CD1c-positive myeloid dendritic cell (primary cell): Measurements from ENCODE around the gene CBFB.
"Not testable (repeated sequence)": the region's sequence is repeated elsewhere in the genome, so short reads cannot be mapped to it uniquely, and the experiment has no call there.

ENCODE experiments used
- DNase-seq: peaks from one replicate; pipeline ENCODE4 v3.0.0-alpha.2; 2016; ENCODE audit errors: extremely low spot score

The CBFB gene

DNA sequence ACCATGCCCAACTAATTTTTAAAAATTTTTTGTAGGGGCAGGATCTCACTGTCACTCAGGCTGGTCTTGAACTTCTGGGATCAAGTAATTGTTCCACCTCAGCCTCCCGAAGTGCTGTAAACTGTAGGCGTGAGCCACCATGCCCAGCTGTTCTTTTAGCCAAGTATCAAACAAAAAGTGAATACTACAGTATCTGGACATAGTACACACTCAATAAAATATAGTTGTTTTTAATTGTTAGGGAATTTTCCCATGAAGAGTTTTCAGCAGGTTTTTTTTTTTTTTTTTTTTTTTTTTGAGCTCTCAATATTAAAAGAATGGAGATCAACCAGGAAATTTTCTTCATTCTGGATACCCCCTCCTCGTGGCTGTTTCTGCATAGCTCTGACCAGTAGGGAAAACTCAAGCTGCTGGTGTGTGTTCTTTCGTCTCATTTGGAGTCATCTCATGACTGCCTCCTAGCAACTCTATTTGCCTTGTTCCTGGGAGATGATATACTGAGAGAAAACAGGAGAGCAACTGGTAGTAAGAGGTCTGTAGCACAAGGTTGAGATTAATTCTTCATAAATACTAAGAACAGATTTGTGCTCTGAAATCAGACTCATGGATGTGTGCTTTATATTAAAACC is 64.3 kb downstream of the CBFB start:
- no peak for DNase-seq

- DNase-seq = no peak
Observed at GRCh38 chr16:67098599-67098998, 69.7 kb downstream of the CBFB start.

- DNase-seq = peak; percentile 28
Observed at GRCh38 chr16:67100569-67101310, 71.8 kb downstream of the CBFB start.

- DNase-seq = peak; percentile 12
Observed at GRCh38 chr16:67101311-67102082, 72.5 kb downstream of the CBFB start.

DNA sequence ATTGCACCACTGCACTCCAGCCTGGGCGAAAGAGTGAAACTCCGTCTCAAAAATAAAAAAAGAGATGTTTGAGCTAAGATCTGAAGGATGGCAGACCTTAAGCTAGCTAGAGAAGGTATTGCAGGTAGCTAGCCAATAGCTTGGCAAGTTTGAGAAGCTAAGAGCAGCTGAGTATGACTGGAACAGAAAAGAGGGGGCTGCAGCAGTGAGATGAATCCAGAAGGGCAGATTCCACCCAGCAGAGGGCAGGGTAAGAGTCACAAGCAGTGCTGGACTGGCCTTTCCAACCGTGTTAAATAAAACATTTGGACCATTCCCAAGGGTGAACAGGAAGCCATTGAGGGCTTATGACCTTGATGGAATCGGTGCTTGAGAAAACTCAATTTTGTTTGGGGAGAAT is 75.1 kb downstream of the CBFB start:
- no peak for DNase-seq

GRCh38 chr16:67104845-67105244 is 75.9 kb downstream of the CBFB start:
- peak; percentile 39 for DNase-seq

GRCh38 chr16:67105246-67105645 is 76.3 kb downstream of the CBFB start:
- DNase-seq = peak; percentile 69

DNA sequence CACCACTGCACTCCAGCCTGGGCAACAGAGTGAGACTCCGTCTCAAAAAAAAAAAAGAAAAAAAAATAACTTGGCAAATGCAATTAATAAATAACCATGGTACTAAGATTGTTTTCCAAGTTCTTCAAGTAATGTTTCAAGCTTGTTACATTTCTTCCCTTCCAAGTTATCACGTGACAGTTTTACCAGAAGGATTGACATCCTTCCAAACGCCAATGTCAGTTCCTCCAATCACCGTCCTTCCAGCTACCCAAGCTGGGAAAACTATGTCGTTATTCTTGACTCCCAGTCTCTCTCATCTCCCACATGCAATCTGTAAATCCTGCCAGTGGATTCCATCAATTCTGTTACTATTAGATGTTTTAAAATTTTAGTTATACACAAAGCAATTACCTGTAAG is 76.9 kb downstream of the CBFB start:
- DNase-seq = no peak

GRCh38 chr16:67108489-67108888 is 79.5 kb downstream of the CBFB start:
- DNase-seq = no peak

GRCh38 chr16:67108931-67109406 is 80.0 kb downstream of the CBFB start:
- no peak for DNase-seq

GRCh38 chr16:67109407-67110135 is 80.6 kb downstream of the CBFB start, which contains the start of gene PHAF1:
PHAF1 (plus strand) TSS chr16:67109941; CDS start chr16:67110176, 235 bp downstream.
- peak; percentile 96 for DNase-seq

DNA sequence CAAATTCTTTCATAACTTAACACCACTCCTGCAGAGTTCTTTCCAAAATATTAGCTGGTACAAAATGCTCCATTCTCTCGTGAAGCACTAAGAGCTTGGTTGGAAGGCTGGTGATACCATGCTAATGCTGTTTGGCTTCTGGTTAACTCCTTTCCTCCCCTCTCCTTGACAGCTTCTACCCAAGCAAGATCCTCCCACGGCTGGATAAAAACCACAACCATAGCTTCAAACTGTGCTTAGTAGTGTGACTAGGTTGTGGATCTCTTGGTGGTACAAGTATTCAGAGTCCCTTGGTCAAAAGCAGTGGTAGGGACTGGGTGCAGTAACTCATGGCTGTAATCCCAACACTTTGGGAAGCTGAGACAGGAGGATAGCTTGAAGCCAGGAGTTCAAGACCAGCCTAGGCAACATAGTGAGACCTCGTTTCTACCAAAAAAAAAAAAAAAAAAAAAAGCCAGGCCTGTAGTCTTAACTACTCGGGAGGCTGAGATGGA is 83.0 kb downstream of the CBFB start:
- DNase-seq = no peak

- no peak for DNase-seq
Observed at GRCh38 chr16:67112591-67113399, 83.8 kb downstream of the CBFB start.

GRCh38 chr16:67114793-67115192 is 85.8 kb downstream of the CBFB start:
- DNase-seq = no peak

DNA sequence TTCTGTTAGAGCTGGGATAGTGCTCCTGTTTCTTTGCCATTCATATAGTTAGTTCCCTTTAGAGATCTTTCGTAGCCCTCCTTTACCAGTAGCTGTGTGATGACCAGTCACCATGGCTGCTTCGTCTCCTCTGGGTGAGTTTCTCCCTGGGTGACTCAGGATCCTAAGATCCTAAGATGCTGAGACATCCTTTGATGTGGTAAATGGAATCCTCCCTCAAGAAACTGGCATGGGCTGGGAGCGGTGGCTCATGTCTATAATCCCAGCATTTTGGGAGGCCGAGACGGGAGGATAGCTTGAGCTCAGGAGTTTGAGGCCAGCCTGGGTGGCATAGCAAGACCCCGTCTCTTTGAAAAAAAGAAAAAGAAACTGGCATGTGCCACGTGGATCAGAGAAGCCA is 86.7 kb downstream of the CBFB start:
- peak; percentile 43 for DNase-seq

GRCh38 chr16:67116388-67117311 is 87.7 kb downstream of the CBFB start:
- no peak for DNase-seq

GRCh38 chr16:67117716-67118115 is 88.8 kb downstream of the CBFB start:
- DNase-seq = no peak

DNA sequence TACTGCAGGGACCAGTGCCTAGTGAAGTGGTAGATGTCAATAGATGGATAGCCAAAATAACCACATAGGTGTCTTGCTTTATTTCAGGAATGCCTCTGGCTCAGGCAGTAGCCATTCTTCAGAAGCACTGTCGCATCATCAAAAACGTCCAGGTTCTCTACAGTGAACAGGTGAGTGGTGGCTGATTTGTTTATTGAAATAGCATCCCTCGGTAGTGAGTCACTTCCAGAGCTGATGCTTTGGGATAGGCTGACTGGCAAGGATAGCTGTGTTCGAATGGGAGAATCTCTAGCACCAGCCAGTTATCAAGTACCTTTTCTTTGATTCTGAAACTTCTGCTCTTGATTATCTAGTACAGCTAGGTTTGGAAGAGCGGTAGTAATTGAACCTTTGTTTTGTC is 91.1 kb downstream of the CBFB start:
- no peak for DNase-seq

GRCh38 chr16:67122799-67123198 is 93.8 kb downstream of the CBFB start:
- DNase-seq = not testable (repeated sequence)

DNA sequence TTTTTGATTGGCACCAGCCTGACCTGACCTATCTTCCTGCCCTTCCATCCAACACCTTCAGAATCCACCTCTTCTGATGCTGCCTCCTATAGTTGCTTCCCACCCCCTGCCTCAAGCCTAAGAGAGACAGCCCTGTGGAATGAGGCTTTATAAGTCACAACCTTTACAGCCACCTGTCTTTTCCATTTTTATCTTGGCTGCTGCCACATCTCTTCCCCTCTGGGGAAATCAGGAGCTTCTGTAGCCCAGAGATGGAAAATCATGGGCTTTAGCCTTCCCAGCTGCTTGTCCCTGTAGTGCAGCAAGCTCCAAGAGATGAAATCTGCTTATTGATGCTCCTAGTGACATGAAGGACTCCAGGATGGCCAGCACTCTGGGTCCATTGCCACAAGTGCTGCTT is 99.5 kb downstream of the CBFB start:
- no peak for DNase-seq
